Raji (cell line): ENCODE measurements around the gene LGR4.

Experiments used
- POLR2A ChIP-seq: IDR thresholded peaks from 2 replicates; pipeline ENCODE4 v1.6.1; 2011; ENCODE audit warnings: low read depth, low read length, control low read depth; ENCODE audit not compliant: insufficient read depth

Gene LGR4

DNA sequence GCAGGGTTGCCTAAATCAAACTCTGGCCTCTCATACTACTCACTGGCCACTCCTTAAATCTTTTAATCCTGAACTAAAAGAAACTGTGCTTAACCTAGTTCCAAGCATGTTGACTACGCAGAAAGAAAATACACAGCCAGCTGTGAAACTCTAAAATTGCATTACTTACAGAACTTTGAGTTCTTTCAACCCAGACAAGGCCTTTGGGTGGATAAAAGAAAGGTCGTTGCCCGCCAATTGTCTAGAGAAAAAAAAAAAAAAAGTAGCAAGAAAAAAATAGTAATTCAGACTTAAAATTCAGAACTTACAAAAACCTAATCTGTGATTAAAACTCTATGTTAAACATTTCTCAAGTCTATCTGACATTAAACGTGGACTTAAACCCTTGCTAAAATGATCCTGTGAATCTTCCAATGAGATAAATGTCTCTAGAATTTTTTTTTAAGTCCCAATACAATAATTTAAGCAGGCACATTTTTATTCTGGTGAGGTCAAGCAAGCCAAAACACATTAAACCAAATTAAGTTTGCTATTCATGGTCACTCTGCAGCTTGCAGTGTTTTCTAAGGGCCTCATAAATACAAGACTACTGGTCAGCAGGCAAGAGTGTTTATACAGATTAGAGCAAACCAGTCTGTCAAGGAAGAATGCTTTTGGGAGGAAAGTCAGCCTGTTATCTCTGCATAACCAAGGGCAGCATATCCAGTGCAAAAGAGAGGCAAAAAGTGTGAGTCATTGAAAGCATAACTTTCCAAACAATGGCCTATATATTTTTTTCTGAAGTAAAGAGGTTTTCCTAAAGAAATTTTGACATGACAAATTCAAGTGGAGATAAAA is 80.1 kb downstream of the LGR4 start:
- TF ChIP-seq POLR2A: no peak

DNA sequence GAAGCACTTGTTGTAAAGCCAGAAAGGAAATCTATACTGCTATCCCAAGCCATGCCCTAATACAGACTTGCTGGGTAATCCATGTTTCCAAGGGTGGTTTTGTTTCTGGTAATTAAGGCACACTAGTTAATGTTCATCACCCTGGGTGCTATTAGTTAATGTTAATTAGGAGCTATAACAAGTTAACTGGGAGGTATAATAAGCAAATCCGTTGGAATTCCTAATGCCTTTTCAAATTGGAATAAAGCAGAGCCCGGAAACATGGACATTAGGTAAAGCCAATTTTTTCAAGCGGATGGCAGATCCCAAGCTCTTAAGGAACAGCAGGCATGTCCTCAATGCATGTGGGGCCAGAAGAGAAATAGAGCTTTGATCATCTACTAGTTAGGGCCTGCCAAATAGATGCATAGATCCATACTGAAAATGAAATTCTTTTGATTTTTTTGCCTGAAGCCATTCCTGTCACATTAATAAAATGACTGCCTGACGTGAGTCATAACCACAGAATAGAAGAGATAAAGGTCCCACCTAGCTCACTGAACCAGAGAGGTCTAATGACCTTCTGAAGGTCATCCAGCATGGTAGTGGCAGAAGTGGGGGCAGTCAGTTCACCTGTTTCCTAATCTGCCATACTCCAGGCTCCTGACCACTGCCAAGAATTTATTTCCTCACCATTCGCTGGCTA is 81.1 kb downstream of the LGR4 start:
- TF ChIP-seq POLR2A: no peak

DNA sequence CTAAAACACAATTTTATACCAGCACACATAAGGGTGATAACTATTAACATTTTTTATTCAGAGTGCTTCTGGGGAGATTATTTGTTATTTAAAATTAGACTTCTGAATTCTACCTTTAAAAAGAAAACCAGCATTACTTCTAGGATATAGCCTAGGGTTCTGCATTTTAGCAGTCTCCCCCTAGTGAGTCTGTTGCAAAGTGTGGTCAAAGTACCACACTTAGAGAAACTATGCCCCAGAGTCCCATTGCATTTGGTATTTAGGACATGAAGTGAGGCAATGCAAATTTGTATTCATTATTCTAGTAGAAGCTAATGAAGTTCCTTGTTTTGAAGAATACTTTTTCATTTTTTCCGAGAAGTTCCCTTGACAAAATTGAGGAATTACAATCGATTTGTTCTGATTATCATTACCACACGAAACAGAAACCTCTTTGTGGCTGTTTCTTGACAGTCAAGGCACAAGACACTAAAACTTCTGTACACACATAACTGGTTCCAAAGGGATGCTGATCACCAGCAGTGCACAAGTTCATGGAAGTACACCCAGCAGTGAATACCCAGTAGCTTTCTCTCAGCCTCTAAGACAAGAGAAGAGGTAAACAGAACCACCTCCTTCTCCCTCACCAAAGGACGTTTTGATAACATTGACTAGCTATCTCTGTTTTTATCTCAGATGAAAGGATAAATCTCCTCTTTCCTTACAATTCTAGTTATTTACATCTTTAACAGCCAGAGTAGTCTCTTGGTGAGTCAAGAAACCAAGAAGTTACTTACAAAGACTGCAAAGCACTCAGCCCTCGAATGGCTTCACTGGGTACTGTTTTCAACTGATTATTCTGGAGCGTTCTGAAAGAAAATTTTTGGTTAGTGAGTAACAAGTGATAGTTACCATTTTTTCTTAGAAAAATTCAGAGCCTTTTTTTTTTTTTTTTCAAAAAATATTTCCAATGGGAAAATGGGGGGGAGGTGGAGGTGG is 82.0 kb downstream of the LGR4 start:
- TF ChIP-seq POLR2A: no peak

DNA sequence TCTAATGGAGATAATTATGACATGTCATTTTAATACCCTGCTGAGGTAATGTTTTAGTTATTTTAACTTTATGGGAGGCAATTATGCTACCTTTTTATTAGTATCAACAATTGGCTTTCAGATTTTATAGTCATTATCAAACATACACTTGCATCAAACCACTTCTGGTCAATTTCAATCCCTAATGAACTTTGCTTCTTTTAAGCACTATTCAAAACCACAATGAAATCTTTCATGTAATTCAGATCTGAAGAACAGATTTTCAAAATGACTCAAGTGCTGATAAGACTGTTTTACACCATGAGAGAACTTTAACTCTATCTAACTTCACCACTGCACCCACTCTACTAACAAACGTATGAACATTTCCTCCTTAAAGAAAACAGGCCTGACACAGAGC is 83.7 kb downstream of the LGR4 start:
- no peak for TF ChIP-seq POLR2A

DNA sequence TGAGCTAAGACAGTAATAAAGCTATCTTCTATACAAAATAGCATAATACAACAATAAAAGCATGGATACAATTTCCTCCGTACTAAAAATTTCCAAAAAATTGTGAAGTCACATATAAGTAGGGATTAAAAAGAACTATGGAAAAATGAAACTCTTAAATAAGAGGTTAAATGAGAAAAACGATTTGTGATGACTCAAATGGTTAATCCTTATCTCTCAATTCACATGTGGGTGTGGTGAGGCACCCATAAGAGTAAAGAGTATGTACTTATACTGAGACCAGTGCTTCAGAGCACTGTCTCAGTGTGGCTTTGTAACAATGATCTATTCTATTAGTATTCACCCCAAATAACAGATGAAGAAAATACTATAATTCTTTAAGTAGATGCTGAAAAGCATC is 84.6 kb downstream of the LGR4 start:
- TF ChIP-seq POLR2A: no peak

DNA sequence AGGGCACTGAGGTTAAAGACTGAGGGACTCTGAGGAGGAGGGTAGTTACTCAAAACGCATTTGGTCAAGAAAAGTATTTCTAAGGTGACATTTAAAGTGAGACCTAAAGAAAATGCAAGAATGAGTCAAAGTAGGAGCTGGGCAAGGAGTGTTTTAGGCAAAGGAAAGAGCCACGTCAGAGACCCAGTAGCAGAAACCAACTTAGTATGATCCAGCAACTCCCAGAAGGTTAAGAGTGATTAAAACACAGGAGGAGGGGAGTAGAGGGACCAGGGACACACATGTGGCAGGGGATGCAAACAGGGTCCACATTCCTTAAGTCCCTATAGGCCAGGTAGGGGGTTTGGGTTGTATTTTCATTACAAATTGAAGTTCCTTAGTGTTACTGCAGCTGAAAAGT is 85.2 kb downstream of the LGR4 start:
- TF ChIP-seq POLR2A: no peak

DNA sequence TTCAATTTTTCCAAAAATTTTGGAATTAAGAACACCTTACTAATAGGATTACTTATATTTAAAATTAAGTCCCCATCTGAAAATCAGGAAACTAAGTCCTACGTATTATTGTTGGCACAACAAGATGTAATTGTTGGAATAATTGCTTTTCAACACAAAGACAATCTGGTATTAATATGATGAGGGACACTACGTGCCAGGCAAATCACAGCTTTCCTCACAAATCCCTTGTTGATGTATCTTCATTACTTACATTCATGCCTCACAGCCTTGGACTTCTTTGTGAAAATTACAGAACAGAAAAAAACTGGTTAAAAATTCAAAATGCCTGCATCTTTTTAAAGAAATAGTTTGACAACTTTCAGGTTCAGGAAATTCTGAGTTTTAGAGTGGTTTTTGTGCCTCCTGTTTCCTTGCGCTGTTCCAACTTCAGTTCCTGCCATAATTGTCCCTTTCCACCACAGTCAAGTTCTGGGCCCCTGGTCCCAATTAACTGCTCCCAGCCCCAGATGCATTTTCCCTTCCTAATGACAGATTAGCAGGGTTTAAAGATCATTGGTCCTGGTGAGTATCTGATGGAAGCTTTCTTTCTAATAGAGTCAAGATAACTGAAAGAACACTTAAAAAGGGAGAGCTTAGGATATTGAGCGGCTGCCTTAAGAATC is 86.3 kb downstream of the LGR4 start:
- no peak for TF ChIP-seq POLR2A

DNA sequence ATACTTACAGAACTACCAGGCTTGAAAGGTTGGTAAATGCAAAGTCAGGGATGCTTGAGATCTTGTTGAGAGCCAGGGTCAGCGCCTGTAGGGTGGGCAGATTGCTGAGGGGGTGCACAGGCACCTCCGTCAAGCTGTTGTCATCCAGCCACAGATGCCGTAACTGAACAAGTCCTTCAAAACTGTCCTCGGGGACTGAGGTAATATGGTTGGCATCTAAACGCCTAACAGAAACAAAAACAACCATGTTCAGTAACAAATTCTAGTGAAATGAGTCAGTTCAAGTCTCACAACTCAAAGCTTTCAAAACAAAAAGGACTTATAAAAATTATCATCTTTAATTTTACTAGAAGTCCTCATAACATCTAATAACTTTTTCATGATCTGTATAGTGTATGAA is 87.3 kb downstream of the LGR4 start:
- no peak for TF ChIP-seq POLR2A

DNA sequence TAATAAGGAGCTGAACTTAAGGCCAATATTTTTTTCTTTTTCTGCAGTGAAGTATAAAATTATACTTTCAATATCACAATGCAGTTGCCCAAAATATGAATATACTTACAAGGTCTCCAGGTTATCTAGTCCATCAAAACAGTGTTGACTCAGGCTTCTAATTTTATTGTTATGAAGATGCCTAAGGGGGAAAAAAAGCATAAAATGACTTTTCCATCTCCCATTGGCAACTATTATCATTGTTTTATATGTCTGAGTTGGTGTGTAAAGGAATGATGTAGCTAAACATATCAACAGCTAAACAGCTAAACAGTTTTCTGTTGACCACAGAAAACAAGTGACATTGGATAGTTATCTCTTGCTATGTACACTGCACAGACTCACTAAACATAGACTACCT is 88.4 kb downstream of the LGR4 start:
- TF ChIP-seq POLR2A: no peak

DNA sequence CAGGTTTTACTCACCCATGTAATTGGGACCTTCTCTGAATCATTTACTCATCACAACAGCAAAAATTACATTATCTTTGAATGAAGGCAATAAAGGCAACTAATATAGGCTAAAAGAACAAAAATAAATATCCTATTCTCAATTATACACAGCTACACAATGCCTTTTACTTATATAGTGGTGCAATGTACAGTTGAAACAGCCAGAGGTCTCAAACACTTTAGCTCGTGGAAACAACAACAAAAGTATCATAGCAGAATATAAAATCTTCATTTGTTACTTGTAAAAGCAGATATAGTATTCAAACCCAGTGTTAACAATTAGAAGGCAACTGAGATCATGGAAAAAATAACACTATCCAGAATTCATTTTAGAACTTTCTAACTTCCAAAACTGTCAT is 88.9 kb downstream of the LGR4 start:
- no peak for TF ChIP-seq POLR2A

DNA sequence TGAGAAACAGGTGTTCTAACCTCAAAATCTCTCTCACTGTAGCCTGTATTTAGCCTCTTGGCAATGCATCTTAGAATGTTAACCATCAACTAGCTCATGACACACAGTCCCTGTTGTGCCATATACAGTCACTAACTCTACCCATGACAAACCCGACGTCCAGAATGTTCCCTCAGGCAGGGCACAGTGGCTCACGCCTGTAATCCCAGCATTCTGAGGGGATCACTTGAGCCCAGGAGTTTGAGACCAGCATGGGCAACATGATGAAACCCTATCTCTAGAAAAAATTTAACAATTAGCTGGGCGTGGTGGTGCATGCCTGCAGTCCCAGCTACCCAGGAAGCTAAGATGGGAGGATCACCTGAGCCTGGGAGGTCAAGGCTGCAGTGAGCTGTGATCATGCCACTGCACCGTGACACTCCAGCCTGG is 91.3 kb downstream of the LGR4 start:
- no peak for TF ChIP-seq POLR2A

DNA sequence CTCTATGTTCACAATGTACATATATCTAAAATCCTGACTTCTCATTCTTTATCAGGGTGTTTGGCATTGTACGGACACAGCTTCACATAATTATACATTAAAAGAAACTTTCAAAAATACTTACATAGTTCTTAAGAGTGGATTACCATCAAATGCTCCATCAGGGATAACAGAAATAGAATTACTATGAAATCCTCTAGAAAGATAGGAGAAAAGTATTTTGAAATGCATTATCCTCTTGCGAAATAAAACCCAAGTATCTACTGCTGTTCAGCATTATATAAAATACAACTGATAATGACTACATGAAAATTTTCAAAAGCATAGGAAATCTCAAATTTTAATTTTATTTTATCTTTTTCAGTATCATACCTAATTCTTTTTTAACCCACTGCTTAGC is 91.8 kb downstream of the LGR4 start:
- TF ChIP-seq POLR2A: no peak

DNA sequence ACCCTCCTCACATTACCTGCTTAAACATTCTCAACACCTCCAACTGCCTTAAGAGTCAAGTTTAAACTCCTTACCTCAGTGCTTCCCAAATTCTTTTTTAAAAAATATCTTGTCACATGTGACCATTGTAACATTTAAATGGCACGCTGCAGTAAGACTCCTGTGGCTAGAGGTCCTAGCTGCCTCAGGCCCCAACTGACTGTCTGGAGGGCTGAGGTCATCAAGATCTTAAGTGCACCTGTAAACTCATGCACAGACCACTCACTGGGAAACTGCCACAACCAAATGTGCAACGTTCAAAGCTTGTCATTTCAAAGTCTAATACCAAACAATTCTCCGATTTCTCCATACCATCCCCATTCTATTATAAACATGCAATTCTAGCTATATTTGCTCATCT is 93.1 kb downstream of the LGR4 start:
- no peak for TF ChIP-seq POLR2A

DNA sequence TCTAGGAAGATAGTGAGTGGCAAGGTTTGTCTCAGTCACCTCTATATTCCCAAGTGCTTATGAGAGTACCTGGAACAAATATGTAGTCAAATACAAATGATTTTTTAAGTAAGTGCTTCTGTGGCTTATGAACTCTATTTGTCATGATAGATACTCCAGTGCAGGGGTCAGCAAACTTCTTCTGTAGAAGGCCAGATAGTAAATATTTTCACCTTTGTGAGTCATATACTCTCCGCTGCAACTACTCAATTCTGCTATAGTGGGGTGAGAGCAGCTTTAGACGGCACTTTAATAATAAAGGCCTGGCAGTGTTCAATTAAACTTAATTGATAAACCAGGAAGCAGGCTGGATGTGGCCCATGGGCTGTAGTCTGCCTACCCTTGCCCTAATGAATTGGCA is 97.2 kb downstream of the LGR4 start:
- TF ChIP-seq POLR2A: no peak
